Measurements from ENCODE around the gene TENM3. TPM values are rescaled to one million over a fixed set of nuclear protein-coding genes. Genes with fewer than 3 reads are reported as not detected.

The TENM3 gene
- total RNA-seq, 1 donor from 2014 or later: 106 TPM

- Mint-ChIP-seq H3K27ac (no peak overlapping the region), H3K4me3 (no peak overlapping the region), H3K9me3 (no peaks in the 10 kb centered on the region), H3K4me1 (peaks cover 2% of the 10 kb centered on the region), H3K27me3 (ENCODE audit: low read depth) (no peaks in the 10 kb centered on the region), H3K36me3 (peaks cover 32% of the 10 kb centered on the region)
- DNase-seq (ENCODE audit: low spot score in 2 of 2, unreplicated experiment in 2 of 2): no peak
- TF ChIP-seq CTCF (IDR thresholded peaks at IDR 0.05; ENCODE audit: unreplicated experiment): no peak
These were observed 543.8 kb downstream of the TENM3 start for GRCh38 chr4:182786991-182787390.

GRCh38 chr4:182788201-182788600 is 545.0 kb downstream of the TENM3 start:
- Mint-ChIP-seq H3K27ac (no peak overlapping the region), H3K9me3 (peaks cover 5% of the 10 kb centered on the region)
- no peak for TF ChIP-seq CTCF (IDR thresholded peaks at IDR 0.05; ENCODE audit: unreplicated experiment)

GRCh38 chr4:182789529-182789928 is 546.3 kb downstream of the TENM3 start:
- no peak overlapping the region for H3K4me3 Mint-ChIP-seq
- no peak for DNase-seq (ENCODE audit: low spot score in 2 of 2, unreplicated experiment in 2 of 2)
- H3K9me3 Mint-ChIP-seq: peaks cover 11% of the 10 kb centered on the region
- H3K27ac Mint-ChIP-seq: no peak overlapping the region
- peaks cover 56% of the 10 kb centered on the region for H3K36me3 Mint-ChIP-seq
- peaks cover 2% of the 10 kb centered on the region for H3K4me1 Mint-ChIP-seq
- no peak for TF ChIP-seq CTCF (IDR thresholded peaks at IDR 0.05; ENCODE audit: unreplicated experiment)
- H3K27me3 Mint-ChIP-seq (ENCODE audit: low read depth): no peaks in the 10 kb centered on the region

More at GRCh38 chr4:182788201-182788600, 545.0 kb downstream of the TENM3 start:
- peaks cover 2% of the 10 kb centered on the region for H3K4me1 Mint-ChIP-seq
- no peaks in the 10 kb centered on the region for H3K27me3 Mint-ChIP-seq (ENCODE audit: low read depth)
- H3K36me3 Mint-ChIP-seq: peaks cover 44% of the 10 kb centered on the region
- no peak overlapping the region for H3K4me3 Mint-ChIP-seq
- DNase-seq (ENCODE audit: low spot score in 2 of 2, unreplicated experiment in 2 of 2): no peak

- H3K36me3 Mint-ChIP-seq: peaks cover 71% of the 10 kb centered on the region
- no peak overlapping the region for H3K27ac Mint-ChIP-seq
- peaks cover 17% of the 10 kb centered on the region for H3K9me3 Mint-ChIP-seq
- H3K4me3 Mint-ChIP-seq: no peak overlapping the region
- H3K27me3 Mint-ChIP-seq (ENCODE audit: low read depth): no peaks in the 10 kb centered on the region
- TF ChIP-seq CTCF (IDR thresholded peaks at IDR 0.05; ENCODE audit: unreplicated experiment): no peak
- DNase-seq (ENCODE audit: low spot score in 2 of 2, unreplicated experiment in 2 of 2): no peak
- peaks cover 11% of the 10 kb centered on the region for H3K4me1 Mint-ChIP-seq
These were observed 552.4 kb downstream of the TENM3 start for GRCh38 chr4:182795446-182796238.

GRCh38 chr4:182799515-182800215 is 556.5 kb downstream of the TENM3 start:
- DNase-seq (ENCODE audit: low spot score in 2 of 2, unreplicated experiment in 2 of 2): no peak
- peaks cover 5% of the 10 kb centered on the region for H3K9me3 Mint-ChIP-seq
- no peak for TF ChIP-seq CTCF (IDR thresholded peaks at IDR 0.05; ENCODE audit: unreplicated experiment)
- no peaks in the 10 kb centered on the region for H3K27me3 Mint-ChIP-seq (ENCODE audit: low read depth)
- peaks cover 11% of the 10 kb centered on the region for H3K4me1 Mint-ChIP-seq
- H3K36me3 Mint-ChIP-seq: peaks cover 48% of the 10 kb centered on the region
- no peak overlapping the region for H3K4me3 Mint-ChIP-seq
- no peak overlapping the region for H3K27ac Mint-ChIP-seq

All from mesothelial cell of epicardium (in vitro differentiated cells).